GM19324 (cell line): ENCODE measurements around the gene SLC25A48.
A peak's percentile ranks its signal among the peaks of the same experiment; 100 is the strongest.

Source experiments
- ATAC-seq: cut with Tn5 transposase; IDR thresholded peaks from one replicate; pipeline ENCODE4 v1.9.1; 2021; ENCODE audit warnings: mild to moderate bottlenecking, moderate library complexity; ENCODE audit not compliant: unreplicated experiment, low FRiP score

SLC25A48 gene

GRCh38 chr5:135879591-135879990 is 45.1 kb downstream of the SLC25A48 start:
- no peak for ATAC-seq

GRCh38 chr5:135880278-135880677 is 45.8 kb downstream of the SLC25A48 start:
- no peak for ATAC-seq

- no peak for ATAC-seq
Measured at GRCh38 chr5:135880801-135881200, 46.3 kb downstream of the SLC25A48 start.

- ATAC-seq, result no peak
Measured at GRCh38 chr5:135881244-135881643, 46.8 kb downstream of the SLC25A48 start.

- ATAC-seq, result no peak
Measured at GRCh38 chr5:135881819-135882218, 47.4 kb downstream of the SLC25A48 start.

DNA sequence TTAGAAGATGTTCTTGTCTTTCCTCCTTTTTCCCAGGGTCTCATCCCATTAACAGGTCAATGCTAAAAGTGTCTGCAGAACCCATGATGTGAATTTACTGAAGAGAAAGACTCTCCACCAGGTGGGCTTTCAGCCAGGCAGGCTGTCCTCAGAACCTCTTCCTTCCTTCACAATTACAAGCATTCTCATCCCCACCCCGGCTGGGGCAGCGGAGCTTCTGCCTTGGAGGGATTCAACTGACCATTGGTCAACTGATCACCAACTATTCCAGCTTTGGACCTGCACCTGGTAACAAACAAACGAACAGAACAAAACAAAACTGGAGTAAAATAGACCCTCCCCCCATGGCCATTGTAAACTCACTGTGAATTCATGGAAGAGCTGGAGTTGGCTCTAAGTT is 48.6 kb downstream of the SLC25A48 start:
- no peak for ATAC-seq

- no peak for ATAC-seq
Measured at GRCh38 chr5:135883441-135883840, 49.0 kb downstream of the SLC25A48 start.

DNA sequence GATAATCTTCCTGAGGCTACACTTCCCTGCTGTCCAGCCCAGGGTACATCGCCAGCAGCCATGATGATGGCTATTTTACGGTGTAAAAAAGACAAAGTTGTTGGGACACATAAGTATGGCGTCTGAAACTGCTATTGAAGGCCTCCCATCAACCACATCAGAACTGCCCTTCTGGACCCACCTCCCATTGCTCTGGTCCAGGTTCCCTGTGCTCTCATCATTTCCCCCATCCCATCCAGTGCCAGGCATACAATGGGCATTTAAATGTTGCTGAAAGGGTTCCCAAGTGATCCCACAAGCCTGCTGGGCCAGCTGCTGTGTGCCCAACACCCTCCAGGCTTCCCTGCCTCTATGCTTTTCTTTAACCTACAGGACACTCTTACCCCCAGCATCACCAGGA is 50.6 kb downstream of the SLC25A48 start:
- no peak for ATAC-seq

DNA sequence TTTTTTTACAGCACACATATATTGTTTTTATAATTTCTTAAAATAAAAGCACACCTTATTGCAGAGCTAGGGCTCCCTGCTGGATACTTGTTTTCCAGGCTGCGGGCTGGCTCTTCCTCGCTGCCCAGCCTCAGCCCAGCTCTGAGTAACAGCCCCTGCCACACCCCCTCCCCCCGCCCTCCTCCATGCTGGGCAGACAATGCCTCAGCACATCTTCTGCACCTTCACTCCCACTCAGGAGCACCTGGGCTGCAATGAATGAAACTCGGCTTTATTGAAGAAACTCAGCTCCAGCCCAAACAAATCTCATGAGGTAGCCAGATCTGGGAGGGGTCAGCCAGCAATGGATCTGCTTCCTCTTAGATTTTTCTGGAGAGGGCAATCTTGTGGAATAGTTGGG is 51.7 kb downstream of the SLC25A48 start:
- ATAC-seq, result no peak

- peak; percentile 76 for ATAC-seq
Measured at GRCh38 chr5:135887447-135887864, 53.0 kb downstream of the SLC25A48 start.

GRCh38 chr5:135887881-135888614 is 53.6 kb downstream of the SLC25A48 start:
- no peak for ATAC-seq

DNA sequence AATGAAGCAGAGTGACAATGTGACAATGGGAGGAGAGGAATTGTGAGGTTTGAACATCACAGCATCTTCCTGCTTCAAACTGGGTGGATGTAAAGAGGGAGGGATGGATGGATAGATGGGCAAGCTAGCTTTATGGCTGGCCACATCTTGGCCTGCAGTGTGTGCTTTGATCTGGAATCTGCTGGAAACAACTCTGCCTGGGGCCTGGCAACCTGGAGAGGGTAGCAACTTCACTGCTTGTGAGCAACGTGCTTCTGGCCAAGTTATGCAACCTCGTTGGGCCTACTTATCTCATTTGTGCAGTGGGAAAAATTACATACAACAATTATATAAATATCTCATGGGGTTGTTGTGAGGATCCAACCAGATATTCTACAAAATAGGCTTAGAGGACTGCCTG is 55.8 kb downstream of the SLC25A48 start:
- ATAC-seq, result no peak

- peak; percentile 57 for ATAC-seq
Measured at GRCh38 chr5:135890867-135891266, 56.4 kb downstream of the SLC25A48 start.

DNA sequence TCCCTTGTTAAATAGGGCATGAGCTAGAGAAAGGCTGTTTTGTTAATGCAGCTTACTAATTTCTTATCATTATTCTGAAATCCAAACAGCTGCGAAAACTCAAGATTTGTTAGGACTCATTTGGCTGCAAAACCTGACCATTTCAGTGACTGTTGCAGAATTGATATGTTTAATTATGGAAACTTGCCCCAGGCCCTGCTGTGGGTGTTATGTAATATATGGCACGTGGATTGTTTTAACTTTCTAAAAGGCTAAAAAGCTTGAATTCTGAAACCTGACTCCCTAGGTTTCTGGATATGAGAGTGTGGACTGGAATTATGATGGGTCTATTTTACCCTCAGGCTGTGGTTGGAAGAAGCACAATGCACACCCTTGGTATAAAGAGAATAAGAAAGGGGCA is 56.8 kb downstream of the SLC25A48 start:
- no peak for ATAC-seq

- ATAC-seq, result no peak
Measured at GRCh38 chr5:135891791-135892190, 57.3 kb downstream of the SLC25A48 start.

DNA sequence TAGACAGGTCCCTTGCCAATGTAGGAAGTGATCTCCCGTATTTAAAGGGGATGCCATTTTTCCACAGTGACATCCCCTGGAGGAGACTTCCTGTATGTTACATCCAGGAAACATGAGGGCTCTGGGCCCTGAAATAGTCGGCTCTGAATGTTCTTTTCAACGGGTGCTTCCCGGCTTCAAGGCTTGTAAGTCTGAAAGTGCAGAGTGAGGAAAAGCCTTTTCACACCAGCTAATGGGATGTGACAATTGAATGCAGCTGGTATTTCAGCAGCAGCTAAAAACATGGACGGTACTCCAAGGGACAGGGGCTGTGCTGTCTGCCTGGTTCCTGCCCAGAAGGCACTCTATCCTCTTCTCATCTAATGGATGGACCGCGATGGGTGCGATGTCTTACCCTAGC is 59.8 kb downstream of the SLC25A48 start:
- ATAC-seq, result no peak

GRCh38 chr5:135894789-135895188 is 60.3 kb downstream of the SLC25A48 start:
- ATAC-seq, result no peak

DNA sequence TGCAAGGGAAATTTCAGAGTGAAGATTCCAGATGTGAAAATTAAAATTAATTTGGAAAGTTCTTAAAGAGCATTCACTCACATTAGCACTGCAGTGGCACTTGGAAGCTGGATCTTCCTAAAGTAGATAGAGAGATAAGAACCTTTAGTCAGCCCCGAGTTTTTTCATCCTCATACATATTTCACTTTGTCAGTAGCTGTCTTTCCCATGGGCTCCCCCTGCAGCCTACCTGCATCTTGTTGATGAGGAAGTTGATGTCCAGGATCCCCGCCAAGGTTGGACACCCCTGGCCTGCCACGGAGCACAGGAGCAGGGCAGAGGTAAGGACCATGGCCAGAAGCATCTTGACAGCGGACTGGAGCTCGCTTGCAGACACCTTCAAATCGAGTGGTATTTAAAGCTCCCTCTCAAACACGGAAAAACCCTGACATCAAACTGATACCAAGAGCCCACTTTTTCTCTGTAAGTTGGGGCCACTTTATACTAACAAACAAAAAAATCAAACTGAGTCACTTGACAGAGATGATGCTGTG is 61.1 kb downstream of the SLC25A48 start, which contains the start of gene IL9:
Gene IL9 (minus strand): TSS at position 368 of the 533 bp plus-strand sequence. CDS start 25 bp downstream, at position 343.
- ATAC-seq, result no peak

GRCh38 chr5:135898651-135899050 is 64.2 kb downstream of the SLC25A48 start:
- no peak for ATAC-seq

DNA sequence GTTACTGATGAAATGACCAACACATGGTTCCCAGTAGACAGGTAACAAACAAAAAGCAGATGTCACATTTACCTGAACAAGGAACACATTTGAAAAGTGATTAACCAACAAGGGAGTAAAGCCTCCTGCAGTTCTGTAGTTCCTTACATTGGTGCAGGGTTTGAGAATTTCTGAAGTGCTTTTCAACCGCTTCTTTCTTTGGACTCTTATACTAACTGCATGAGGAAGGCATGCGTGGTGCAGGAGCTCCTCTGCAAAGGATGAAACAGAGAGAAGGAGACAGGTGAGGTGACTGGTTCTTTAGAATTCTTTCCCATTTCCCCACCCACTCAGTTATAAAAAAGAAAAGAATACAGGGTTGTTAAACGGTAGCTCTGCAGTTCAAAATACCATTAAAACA is 65.8 kb downstream of the SLC25A48 start:
- no peak for ATAC-seq

GRCh38 chr5:135901633-135902032 is 67.2 kb downstream of the SLC25A48 start:
- ATAC-seq, result no peak

DNA sequence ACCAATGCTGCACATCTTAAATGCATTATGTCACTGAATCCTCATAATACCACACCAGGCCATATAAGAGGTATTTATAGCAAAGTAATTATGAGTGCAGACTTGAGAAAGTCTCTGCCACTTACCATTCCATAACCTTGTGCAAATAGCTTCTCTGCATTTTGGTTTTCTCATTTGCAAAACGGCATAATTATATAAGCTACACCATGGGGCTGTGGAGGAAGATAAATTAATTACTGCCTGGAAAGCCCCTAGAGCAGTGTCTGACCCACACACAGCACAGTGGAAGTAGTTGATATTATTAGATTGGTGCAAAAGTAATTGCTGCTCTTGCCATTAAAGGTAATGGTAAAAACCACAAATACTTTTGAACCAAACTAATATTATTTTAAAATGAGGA is 70.7 kb downstream of the SLC25A48 start:
- ATAC-seq, result no peak
